Thyroid gland (tissue), 4 donors: ENCODE data around the gene SERPINA5.

ENCODE experiments used
- CTCF ChIP-seq, 6 experiments: fragments of 200-600 bp in 3 of 6; fragments of 450-650 bp in 3 of 6; sonication (generic) in 3 of 6; IDR thresholded peaks; one replicate each; pipeline ENCODE4 v1.5.1; 2016 to 2019; ENCODE audit warnings: antibody characterized with exemption in 6 of 6, mild to moderate bottlenecking in 2 of 6, inconsistent platforms in 1 of 6, moderate library complexity in 1 of 6
- POLR2A ChIP-seq, 2 donors: fragments of 450-650 bp; IDR thresholded peaks; one replicate each; pipeline ENCODE4 v1.6.1; 2017; ENCODE audit warnings: antibody characterized with exemption in 2 of 2, mild to moderate bottlenecking in 2 of 2, moderate library complexity in 1 of 2

GRCh38 chr14:94536836-94537235 lies 44.4 kb upstream of the SERPINA5 start:
- TF ChIP-seq CTCF (IDR thresholded peaks at IDR 0.05) (no peak), POLR2A (IDR thresholded peaks at IDR 0.05) (no peak)
